Kidney (tissue), 14 donors: Measurements from ENCODE around the gene EGF. TPM values are rescaled to one million over a fixed set of nuclear protein-coding genes. Genes with fewer than 3 reads are reported as not detected.

ENCODE experiments used
- DNase-seq, 5 donors: peaks; one replicate each; pipeline ENCODE4 v3.0.0-alpha.2; 2013 to 2020
- FAIRE-seq: peaks from 2 replicates; lab custom pipeline; 2012; peaks lifted over from hg19 to GRCh38; lab: Jason Lieb, UNC
- H3K27ac ChIP-seq, 2 donors: one replicate each; pipeline ENCODE4 v1.7.0; 2013; ENCODE audit warnings: low read depth in 2 of 2, low read length in 2 of 2, inconsistent platforms in 1 of 2
- H3K27me3 ChIP-seq: one replicate; pipeline ENCODE4 v1.7.1; 2013; ENCODE audit warnings: low read length, inconsistent platforms; ENCODE audit not compliant: control insufficient read depth, insufficient read depth
- H3K36me3 ChIP-seq, 3 donors: one replicate each; pipeline versions ENCODE4 v1.7.0 to v1.7.1; 2013; ENCODE audit warnings: low read length in 3 of 3, control low read depth in 1 of 3, inconsistent platforms in 1 of 3; ENCODE audit not compliant: insufficient read depth in 3 of 3, control insufficient read depth in 2 of 3
- H3K4me1 ChIP-seq, 3 donors: one replicate each; pipeline versions ENCODE4 v1.7.0 to v1.7.1; 2013; ENCODE audit warnings: low read length in 3 of 3, inconsistent platforms in 1 of 3, low read depth in 1 of 3; ENCODE audit not compliant: control insufficient read depth in 2 of 3, insufficient read depth in 2 of 3
- H3K4me3 ChIP-seq, 3 donors: one replicate each; pipeline versions ENCODE4 v1.7.0 to v1.8.1; 2013; ENCODE audit warnings: low read length in 3 of 3, control low read depth in 1 of 3, inconsistent platforms in 1 of 3
- H3K9ac ChIP-seq, 3 donors: one replicate each; pipeline versions ENCODE4 v1.7.0 to v1.7.1; 2013; ENCODE audit warnings: low read length in 3 of 3, control low read depth in 1 of 3, inconsistent platforms in 1 of 3
- H3K9me3 ChIP-seq, 3 donors: one replicate each; pipeline versions ENCODE4 v1.7.0 to v1.7.1; 2013; ENCODE audit warnings: low read length in 3 of 3, control low read depth in 1 of 3, inconsistent platforms in 1 of 3; ENCODE audit not compliant: control insufficient read depth in 2 of 3, insufficient read depth in 1 of 3
- CTCF ChIP-seq: IDR thresholded peaks from 3 replicates; pipeline ENCODE4 v1.5.1; 2012; ENCODE audit warnings: mild to moderate bottlenecking, moderate library complexity, borderline replicate concordance; ENCODE audit not compliant: insufficient read depth; ENCODE audit errors: extremely low read depth
- intact Hi-C: fragments of 100-400 bp; cut with DNase I; formaldehyde crosslinking; loops from one replicate; pipeline ENCODE4 v1.11.1; 2022
- polyA plus RNA-seq: library from polyadenylated mRNA; stranded (reverse); fragments of 350-450 nt; fragmentation: Illumina TruSeq; extraction: RNeasy Lipid Tissue Mini Kit (QIAGEN cat#74804); gene quantifications from one replicate; pipeline ENCODE4 v1.2.3, GENCODE V29; 2014; ENCODE audit warnings: low read depth, low replicate concordance; ENCODE audit not compliant: insufficient read depth
- total RNA-seq: library from RNA; stranded (reverse); fragmentation: NEBNext Ultra II Directional; extraction: Animal tissue kit (Norgen Biotek cat#: 25700); gene quantifications from one replicate; pipeline ENCODE4 v1.2.1, GENCODE V29; 2021
- donor health status: control.
- donor health status: control.
- donor health status: control.
- donor health status: control.
- donor health status: control.
- donor health status: DM: yes; HTN: yes; CAD: no.
- donor health status: Normal renal cell carcinoma (clear cell type).

Gene EGF
- total and polyA plus RNA-seq, 2 donors from 2014 or later = 3.3 to 72.8 TPM

GRCh38 chr4:110009550-110009949 is 96.9 kb downstream of the EGF start:
- intact Hi-C loops = no loop called here
- TF ChIP-seq CTCF = no peak
- DNase-seq = peak in 3 of 5 donors; percentile 33 to 82 (median 46)

GRCh38 chr4:110010797-110011196 is 98.1 kb downstream of the EGF start:
- Histone ChIP-seq H3K9me3 (no peaks in the 10 kb centered on the region), H3K27ac (no peak overlapping the region), H3K4me3 (no peak overlapping the region), H3K9ac (no peak overlapping the region), H3K4me1 (peaks cover 0 to 26% (median 9%) of the 10 kb centered on the region in 3 donors), H3K36me3 (peaks cover 0 to 9% (median 0%) of the 10 kb centered on the region in 3 donors), H3K27me3 (no peaks in the 10 kb centered on the region)
- intact Hi-C loops = no loop called here
- no peak for TF ChIP-seq CTCF
- DNase-seq (no peak), FAIRE-seq (no peak)

More at GRCh38 chr4:110009550-110009949, 96.9 kb downstream of the EGF start:
- peaks cover 0 to 9% (median 0%) of the 10 kb centered on the region in 3 donors for H3K36me3 ChIP-seq
- FAIRE-seq = no peak
- H3K9me3 ChIP-seq = no peaks in the 10 kb centered on the region
- no peaks in the 10 kb centered on the region for H3K27me3 ChIP-seq
- H3K27ac ChIP-seq = peak overlapping the region in 1 of 2 donors; percentile 3
- H3K4me3 ChIP-seq = no peak overlapping the region
- H3K9ac ChIP-seq = no peak overlapping the region
- peaks cover 0 to 26% (median 11%) of the 10 kb centered on the region in 3 donors for H3K4me1 ChIP-seq

GRCh38 chr4:110012917-110013316 is 100.2 kb downstream of the EGF start:
- Histone ChIP-seq H3K4me1 (peaks cover 0 to 8% (median 0%) of the 10 kb centered on the region in 3 donors), H3K27ac (no peak overlapping the region), H3K9me3 (no peaks in the 10 kb centered on the region), H3K27me3 (no peaks in the 10 kb centered on the region), H3K36me3 (peaks cover 0 to 9% (median 0%) of the 10 kb centered on the region in 3 donors), H3K9ac (no peak overlapping the region), H3K4me3 (no peak overlapping the region)
- intact Hi-C loops = no loop called here
- FAIRE-seq = no peak
- no peak for DNase-seq
- TF ChIP-seq CTCF = no peak

- Histone ChIP-seq H3K9me3 (no peaks in the 10 kb centered on the region), H3K4me1 (no peaks in the 10 kb centered on the region), H3K9ac (no peak overlapping the region), H3K36me3 (peaks cover 0 to 9% (median 0%) of the 10 kb centered on the region in 3 donors), H3K27ac (no peak overlapping the region), H3K4me3 (no peak overlapping the region), H3K27me3 (no peaks in the 10 kb centered on the region)
- TF ChIP-seq CTCF = no peak
- no peak for FAIRE-seq
- DNase-seq = no peak
- intact Hi-C loops = no loop called here
Measured at GRCh38 chr4:110014233-110014632, 101.5 kb downstream of the EGF start.
